ENCODE results near the gene ARMCX2.
"Not testable (repeated sequence)": the region's sequence is repeated elsewhere in the genome, so short reads cannot be mapped to it uniquely, and the experiment has no call there.

The ARMCX2 gene

GRCh38 chrX:101659601-101660063 is at the start of gene ARMCX2:
TSS of gene ARMCX2 (minus strand) at chrX:101659850. CDS start at chrX:101657588, 2,262 bp downstream.
- DNase-seq, result no peak

- no peak for DNase-seq
Measured at GRCh38 chrX:101709384-101709783, 49.7 kb upstream of the ARMCX2 start.

- no peak for DNase-seq
Measured at GRCh38 chrX:101708163-101708562, 48.5 kb upstream of the ARMCX2 start.

DNA sequence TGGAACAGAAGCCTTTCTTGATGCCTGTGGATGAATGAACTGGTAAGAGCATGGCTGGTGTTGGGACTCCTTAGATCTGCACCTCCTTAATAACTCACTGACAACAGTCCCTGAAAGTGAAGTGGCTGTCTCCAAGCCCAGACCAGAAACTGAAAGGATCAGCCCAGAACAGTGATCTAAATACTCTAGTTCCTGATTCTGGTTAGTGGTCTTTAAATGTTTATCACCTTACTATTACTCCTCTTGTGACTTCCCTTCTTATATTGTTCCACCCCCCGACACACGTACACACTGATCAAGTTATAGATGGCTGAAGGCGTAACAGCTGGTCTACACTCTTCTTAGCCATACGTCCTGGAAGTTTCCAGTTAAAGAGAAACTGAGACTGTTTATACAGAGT is 33.8 kb upstream of the ARMCX2 start:
- DNase-seq, result no peak

GRCh38 chrX:101691835-101692234 is 32.2 kb upstream of the ARMCX2 start:
- no peak for DNase-seq

GRCh38 chrX:101686574-101686973 is 26.9 kb upstream of the ARMCX2 start:
- no peak for DNase-seq

DNA sequence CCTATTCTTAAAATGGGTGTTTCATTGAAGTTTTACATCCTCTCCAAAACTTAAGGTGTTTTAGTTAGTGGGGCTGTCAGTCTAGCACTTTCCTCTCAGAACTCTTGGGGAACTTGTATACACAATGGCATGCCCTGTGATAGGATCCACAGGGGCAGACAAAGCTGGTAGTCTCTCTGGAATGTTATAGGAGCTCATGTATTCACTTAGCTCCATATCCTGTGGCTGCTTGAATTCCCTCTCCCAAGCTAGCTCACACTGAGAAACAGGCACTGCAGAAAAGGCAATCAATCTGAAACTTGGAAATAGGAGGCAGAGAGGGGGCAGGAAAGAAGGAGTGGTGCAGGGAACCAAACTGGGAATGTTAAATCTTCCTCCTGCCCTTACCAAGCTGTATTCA is 26.3 kb upstream of the ARMCX2 start:
- no peak for DNase-seq

DNA sequence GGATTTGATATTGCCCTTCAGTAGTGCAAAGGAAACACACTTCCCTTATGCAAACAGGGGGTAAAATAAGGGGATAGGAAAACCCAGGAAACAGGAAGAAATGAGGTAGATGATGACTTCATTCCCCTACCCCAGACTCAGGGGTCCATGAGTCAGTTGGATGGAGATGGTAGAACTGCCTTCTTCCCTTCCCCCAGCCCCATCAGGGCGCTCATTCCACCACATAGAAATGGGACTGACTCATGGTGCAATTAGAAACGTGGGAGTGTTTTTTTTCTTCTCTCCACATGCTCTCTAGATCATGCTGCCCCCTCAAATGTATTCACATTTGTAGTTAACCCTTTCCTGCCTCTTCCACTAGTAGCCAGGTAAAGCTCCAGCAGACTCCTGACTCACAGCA is 23.1 kb upstream of the ARMCX2 start:
- DNase-seq, result no peak

- no peak for DNase-seq
Measured at GRCh38 chrX:101677028-101677427, 17.4 kb upstream of the ARMCX2 start.

DNA sequence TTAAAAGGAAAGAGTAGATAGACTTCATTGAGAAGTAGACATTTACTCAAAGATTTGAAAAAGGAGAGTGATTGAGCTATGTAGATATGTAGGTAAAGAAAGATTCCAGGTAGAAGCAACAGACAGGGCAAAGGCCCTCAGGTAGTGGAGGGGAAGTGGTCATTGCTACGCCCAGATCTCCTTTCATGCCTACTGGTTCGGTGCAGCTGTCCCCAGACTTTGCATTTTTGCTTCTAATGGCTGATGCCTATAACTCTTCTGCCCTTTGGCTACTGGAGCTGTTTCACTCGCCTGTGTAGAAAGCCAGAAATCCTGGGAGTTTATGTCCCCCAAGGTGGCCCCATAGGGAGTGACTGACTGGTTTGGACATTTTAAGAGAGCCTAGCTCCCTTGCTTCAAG is 16.9 kb upstream of the ARMCX2 start:
- DNase-seq, result no peak

DNA sequence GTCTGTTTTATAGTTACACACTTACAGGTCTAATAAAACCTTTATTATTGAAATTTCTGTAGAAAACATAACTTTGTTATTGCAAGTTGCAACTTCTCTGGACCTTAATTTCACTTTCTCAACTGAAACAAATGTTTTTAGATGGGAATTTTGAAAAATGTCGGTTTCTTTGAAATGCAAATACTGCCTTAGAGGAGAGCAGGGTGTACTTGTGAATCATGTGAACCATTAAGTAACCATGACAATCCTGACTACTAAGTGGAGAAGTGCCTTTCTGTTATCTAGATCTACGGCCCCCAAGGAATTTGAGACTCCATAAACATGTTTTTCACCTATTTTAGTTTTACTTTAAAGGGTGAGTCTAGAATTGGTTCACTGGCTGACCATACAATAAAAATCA is 8.5 kb upstream of the ARMCX2 start:
- DNase-seq, result no peak

- DNase-seq, result peak; percentile 20 to 34
Measured at GRCh38 chrX:101658661-101659491, 774 bp downstream of the ARMCX2 start.

DNA sequence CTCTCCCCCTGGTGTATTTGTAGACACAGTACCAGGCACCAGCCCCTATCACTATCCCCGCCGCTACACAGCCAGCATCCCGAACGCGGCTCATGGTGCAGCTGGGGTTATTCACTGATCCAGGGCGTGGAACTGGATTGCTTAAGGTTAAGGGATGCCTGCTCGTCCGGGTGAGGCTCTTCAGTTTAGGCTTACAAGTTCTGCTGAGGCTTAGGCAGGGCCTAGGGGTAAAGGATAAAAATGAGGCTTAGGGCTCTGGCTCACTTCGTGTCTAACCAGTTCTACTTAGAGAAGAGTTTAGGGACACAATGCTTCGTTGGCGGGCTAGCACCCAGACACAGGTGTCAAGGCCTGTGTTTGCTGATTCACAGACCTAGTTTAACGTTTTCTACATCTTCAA is 2.2 kb downstream of the ARMCX2 start:
- no peak for DNase-seq

GRCh38 chrX:101656817-101657216 is 2.8 kb downstream of the ARMCX2 start:
- no peak for DNase-seq

- peak; percentile 23 to 47 for DNase-seq
Measured at GRCh38 chrX:101655534-101655933, 4.1 kb downstream of the ARMCX2 start.

DNA sequence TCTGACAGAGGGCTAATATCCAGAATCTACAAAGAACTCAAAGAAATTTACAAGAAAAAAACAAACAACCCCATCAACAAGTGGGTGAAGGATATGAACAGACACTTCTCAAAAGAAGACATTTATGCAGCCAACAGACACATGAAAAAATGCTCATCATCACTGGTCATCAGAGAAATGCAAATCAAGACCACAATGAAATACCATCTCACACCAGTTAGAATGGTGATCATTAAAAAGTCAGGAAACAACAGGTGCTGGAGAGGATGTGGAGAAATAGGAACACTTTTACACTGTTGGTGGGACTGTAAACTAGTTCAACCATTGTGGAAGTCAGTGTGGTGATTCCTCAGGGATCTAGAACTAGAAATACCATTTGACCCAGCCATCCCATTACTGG is 11.9 kb downstream of the ARMCX2 start:
- DNase-seq, result not testable (repeated sequence)

- peak in 1 of 2 donors; percentile 9 for DNase-seq
Measured at GRCh38 chrX:101642093-101642492, 17.6 kb downstream of the ARMCX2 start.

DNA sequence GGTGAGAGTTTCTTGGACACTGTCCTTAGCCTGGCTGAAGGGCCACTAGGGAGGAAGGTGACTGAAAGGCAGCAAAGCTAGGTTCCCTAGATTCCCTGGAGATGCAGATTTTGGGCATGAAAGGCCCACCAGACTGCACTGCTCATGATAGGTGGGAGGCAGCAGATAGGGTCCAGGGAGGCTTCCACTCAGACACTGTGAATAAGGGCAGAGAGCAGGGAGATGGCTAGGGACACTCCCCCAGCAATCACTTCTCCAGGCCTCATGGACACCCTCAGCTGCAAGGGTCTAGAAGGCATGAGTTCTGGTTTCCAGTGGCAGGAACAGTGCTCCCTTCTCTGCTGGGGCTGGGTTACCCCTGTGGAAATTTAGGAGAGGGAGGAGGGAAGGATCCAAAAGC is 20.1 kb downstream of the ARMCX2 start:
- DNase-seq, result no peak

- no peak for DNase-seq
Measured at GRCh38 chrX:101619364-101619763, 40.3 kb downstream of the ARMCX2 start.

GRCh38 chrX:101617211-101618191 is 42.1 kb downstream of the ARMCX2 start, which contains the start of gene ARMCX6:
TSS of gene ARMCX6 (minus strand) at chrX:101618000. CDS start at chrX:101616620, 1,380 bp downstream.
- peak; percentile 54 to 57 for DNase-seq

- DNase-seq, result no peak
Measured at GRCh38 chrX:101605728-101606127, 53.9 kb downstream of the ARMCX2 start.

Data from inflammatory macrophage treated with lipopolysaccharide for 1 hour (primary cell).